Activated effector memory CD4-positive, alpha-beta T cell treated with anti-CD3 and anti-CD28 coated beads, Interleukin-2, amount 50 U/mL, for 16 hours (primary cell): ENCODE measurements around the gene DHX35.

ENCODE experiments used
- DNase-seq: peaks from one replicate; pipeline ENCODE4 v3.0.0-alpha.2; 2020

Gene DHX35, protein sequence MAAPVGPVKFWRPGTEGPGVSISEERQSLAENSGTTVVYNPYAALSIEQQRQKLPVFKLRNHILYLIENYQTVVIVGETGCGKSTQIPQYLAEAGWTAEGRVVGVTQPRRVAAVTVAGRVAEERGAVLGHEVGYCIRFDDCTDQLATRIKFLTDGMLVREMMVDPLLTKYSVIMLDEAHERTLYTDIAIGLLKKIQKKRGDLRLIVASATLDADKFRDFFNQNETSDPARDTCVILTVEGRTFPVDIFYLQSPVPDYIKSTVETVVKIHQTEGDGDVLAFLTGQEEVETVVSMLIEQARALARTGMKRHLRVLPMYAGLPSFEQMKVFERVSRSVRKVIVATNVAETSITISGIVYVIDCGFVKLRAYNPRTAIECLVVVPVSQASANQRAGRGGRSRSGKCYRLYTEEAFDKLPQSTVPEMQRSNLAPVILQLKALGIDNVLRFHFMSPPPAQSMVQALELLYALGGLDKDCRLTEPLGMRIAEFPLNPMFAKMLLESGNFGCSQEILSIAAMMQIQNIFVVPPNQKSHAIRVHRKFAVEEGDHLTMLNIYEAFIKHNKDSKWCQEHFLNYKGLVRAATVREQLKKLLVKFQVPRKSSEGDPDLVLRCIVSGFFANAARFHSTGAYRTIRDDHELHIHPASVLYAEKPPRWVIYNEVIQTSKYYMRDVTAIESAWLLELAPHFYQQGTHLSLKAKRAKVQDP

DNA sequence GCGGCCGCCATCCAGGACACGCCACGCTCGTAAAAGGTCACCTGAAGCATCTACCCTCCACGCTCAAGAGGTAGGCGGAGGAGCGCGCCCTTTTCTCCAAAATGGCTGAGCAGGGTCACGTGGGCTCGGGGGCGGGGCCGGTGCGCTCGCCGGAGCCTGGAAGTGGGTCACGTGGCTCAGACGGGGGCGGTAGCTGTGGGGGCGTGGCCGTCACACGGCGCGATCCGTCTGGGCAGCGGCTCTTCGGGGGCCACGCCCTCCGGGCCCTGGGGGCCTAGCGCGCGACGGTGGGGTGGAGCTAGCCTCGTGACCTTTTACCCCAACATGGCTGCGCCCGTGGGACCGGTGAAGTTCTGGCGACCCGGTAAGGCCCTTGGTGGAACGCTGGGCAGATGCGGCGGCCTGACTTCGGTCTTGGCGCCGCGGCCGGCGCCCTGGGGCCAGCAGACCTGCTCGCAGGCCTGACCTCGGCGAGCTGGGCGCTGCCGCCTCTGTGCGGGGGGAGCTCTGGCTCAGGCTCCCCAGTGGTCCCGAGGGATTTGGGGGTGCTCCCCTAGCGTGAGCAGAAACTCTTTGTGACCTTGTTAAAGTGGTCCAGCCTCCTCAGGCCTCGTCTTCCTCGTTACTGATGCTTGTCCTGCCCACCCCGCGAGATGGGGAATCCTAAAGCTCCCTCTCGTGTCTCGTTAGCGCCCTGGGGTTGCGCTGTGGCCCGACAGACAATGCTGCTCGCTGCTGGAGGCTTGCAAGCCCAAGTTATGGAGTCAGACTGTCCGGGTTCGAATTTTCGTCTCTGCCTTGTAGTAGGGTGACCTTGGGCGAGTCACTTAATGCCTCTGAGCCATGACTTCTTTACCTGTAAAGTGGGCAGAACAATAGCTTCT lies at the start of gene DHX35:
TSS of gene DHX35 (plus strand) at position 301 of the 884 bp plus-strand sequence. CDS start at position 325, 24 bp downstream.
- peak; percentile 100 for DNase-seq

DNA sequence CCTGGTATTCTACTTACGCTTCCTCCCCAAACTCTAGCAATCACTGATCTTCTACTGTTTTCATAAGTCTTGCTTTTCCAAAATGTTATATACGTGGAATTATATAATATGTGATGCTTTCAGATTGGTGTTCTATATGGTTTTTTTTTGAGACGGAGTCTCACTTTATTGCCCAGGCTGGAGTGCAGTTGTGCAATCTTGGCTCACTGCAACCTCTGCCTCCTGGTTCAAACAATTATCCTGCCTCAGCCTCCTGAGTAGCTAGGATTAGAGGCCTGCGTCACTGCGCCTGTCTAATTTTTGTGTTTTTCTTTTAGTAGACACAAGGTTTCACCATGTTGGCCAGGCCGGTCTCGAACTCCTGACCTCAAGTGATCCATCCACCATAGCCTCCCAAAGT lies 46.8 kb upstream of the DHX35 start:
- no peak for DNase-seq

DNA sequence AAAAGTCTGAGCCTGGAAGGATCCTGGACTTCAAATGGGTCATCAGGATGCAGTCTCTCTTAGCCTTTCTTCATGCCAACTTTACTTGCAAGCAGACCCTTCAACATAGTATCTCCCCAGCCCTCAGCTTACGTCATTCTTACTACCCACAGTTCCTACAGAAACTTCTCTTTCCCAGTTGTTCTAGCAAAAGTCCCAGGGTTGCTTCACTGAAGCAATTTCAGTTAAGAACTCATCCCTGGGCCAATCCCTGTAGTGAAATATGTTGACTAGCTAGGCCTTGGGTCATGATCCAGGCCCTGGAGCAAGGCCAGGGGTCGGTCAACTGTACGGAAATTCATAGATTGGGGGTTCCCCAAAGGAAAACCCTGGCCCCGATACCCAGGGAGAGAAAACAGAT lies 44.5 kb upstream of the DHX35 start:
- no peak for DNase-seq

DNA sequence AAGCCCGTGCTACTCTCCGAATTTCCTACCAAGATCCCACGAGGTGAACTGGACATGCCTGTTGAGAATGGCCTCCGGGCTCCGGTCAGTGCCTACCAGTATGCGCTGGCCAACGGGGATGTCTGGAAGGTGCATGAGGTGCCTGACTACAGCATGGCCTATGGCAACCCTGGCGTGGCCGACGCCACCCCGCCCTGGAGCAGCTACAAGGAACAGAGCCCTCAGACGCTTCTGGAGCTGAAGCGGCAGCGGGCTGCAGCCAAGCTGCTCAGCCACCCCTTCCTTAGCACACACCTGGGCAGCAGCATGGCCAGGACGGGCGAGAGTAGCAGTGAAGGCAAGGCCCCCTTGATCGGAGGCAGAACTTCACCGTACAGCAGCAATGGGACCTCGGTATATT lies 44.0 kb upstream of the DHX35 start:
- no peak for DNase-seq

DNA sequence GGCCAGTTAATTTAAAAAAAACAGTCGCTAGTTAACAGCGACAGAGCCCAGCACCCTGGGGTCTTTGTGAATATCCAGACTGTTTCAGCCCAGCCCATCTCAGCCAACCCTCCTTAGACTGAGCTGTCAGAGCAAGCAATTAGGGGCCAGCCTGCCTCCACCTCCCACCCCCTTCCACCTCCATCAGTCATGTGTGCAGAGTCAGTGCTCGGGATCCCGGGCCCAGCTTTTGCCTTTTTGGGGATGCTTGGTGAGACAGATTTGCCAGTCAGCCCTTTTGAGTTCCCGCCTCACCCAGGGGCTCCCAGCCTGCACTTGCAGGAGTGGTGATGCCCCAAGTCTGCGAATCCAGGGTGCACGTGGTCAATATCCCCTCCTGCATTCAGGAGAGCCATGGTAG lies 42.5 kb upstream of the DHX35 start:
- DNase-seq = no peak

DNA sequence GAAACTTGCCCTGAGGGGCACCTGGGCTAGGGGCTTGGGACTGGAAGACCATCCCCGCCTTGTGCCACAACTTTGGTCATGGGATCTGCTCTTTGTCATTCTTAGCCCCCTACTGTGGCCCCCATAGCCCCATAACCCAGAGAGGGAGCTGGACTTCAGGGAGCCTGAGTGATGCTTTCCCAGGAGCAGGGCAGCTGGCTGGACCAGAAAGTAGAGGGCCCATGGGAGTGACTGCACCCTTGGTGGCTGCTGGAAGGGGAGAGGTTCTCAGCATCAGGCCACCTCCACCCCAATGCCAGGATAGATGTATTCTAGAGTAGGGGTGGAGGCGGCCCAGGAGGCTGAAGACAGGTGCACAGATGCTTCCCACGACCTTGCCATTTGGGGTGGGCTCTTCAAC lies 41.7 kb upstream of the DHX35 start:
- no peak for DNase-seq

DNA sequence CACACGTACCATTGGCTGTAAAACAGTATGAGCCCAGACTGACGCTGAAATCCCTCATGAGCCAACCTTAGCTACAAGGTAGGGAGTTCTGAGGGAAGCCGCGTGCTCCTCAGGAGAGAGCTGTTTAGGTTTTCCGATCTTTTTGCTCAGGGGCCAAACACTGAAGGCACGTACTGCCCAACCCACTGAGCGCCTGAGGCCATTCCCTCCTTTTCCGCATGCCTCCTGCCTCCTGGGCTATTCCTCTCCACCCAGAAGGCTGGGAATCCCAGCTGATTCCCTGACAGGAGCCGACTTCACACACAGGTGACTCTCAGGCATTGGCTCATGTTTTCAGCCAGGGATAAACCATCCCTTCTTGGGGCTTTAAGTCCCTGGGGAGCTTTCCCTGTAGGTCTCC lies 41.3 kb upstream of the DHX35 start:
- no peak for DNase-seq

DNA sequence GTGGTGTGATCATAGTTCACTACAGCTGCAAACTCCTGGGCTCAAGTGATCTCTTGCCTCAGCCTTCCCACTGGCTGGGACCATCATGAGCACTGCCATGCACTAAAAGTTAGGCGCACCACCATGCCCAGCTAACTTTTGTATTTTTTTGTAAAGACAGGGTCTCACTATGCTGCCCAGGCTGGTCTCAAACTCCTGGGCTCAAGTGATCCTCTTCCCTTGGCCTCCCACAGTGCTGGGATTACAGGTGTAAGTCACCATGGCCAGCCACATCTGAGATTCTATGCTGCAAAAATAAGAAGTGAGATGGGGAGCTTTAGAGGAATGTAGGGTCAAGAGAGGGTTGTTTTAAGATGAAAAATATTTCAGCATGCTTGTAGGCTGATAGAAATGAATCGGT lies 37.4 kb upstream of the DHX35 start:
- DNase-seq = no peak

DNA sequence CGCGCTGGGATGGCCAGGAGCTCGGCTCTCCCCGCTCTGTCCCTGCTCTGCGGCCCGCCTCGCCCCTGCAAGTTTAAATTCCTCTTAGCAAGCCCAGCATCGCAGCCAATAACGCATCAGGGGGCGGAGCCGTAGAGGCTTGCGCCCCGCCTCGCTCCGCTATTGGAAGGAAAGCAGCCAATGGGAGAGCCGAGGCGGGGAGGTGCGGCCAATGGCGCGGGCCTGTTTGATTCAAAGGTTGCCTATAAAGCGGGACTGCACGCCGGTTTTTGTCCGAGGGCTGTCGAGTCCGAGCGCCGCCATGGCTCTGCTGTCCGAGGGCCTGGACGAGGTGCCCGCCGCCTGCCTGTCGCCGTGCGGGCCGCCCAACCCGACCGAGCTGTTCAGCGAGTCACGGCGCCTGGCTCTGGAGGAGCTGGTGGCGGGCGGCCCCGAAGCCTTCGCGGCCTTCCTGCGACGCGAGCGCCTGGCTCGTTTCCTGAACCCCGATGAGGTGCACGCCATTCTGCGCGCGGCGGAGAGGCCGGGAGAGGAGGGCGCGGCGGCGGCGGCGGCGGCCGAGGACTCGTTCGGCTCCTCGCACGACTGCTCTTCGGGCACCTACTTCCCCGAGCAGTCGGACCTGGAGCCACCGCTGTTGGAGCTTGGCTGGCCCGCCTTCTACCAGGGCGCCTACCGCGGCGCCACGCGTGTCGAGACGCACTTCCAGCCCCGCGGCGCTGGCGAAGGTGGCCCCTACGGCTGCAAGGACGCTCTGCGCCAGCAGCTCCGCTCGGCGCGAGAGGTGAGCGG lies 35.8 kb upstream of the DHX35 start, which contains the start of gene FAM83D:
TSS of gene FAM83D (plus strand) at position 276 of the 792 bp plus-strand sequence. CDS start at position 302, 26 bp downstream.
- peak; percentile 98 for DNase-seq

DNA sequence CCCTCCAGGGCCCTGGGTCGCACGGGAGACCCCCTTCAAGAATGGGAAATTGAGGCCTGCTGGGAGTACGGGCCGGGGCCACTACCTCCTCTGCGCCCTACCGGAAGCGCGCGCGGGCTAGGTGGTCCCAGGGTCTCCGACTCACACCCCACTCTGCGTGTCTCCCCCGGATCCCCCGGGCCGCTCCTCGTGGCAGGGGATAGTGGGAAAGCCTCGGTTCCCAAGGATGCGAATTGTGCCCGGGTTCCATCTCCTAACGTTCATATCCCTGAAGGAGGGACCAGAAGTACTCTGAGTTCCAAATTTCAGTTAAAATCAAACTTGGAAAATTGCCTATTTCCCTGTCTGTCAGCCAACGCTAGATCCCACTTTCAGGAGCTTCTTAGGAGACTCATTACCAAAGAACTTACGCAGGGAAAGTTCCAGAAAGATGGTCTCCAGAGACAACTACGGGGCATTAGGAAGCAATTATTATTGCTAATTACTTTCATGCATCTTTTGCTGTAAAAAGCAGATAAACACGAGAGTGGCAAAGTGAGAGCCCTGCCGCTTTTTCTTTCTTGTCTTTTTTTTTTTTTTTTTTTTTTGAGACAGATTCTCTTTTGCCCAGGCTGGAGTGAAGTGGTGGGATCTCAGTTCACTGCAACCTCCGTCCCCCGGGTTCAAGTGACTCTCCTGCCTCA lies 35.1 kb upstream of the DHX35 start:
- DNase-seq = no peak

DNA sequence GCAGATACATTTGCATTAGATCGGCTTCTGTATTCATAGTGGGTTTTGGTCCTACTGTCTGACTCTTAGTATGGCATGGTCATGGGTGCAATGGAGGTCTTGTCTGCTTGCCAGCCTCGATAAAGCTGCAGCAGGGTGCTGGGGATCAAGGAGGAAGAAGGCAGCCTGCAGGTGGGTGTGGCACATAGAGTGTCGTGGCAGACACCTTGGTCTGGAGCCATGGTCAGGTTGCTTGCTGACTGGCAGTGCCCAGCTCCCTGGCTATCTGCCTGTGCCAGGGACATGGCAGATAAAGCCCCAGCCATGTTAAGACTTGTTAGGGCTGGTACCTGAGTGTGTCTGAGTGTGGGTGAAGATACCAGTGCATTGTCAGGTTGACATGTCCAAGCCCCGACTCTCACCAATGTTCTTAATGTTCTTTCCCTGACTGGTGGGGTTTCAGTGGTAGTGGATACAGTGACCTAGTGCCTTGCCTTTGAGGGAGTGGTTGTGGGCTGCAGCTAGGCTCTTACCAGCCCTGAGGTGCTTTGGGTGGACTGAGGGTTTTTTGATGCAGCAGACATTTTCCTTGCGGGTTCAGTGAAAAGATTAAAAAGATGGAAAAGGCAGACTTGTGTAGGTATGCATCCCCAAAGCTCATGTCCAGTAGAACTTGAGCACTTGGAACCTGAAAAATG lies 34.1 kb upstream of the DHX35 start:
- DNase-seq = no peak

DNA sequence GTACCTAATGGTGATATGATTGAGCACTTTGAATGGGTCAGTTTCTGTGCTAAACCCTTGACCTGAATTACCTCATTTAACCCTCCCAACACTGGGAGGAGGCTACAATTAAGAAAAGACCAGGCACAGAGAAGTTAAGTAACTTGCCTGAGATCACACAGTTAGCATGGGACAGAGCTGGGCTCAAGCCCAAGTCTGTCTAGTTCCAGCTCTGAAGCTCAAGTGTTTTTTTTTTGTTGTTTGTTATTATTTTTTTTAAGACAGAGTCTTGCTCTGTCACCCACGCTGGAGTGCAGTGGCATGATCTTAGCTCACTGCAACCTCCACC lies 31.9 kb upstream of the DHX35 start:
- DNase-seq = no peak

DNA sequence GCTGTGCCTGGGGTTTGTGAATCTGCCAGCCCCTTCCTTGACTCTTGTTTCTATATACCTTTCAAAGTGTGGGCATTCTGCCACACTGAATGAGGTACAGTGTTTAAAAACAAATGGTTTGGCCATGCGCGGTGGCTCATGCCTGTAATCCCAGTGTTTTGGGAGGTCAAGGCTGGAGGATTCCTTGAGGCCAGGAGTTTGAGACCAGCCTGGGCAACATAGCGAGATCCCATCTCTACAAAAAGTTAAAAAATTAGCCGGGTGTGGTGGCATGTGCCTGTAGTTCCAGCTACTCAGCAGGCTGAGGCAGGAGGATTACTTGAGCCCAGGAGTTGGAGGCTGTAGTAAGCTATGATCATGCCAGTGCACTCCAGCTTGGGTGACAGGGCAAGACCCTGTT lies 30.2 kb upstream of the DHX35 start:
- DNase-seq = no peak

DNA sequence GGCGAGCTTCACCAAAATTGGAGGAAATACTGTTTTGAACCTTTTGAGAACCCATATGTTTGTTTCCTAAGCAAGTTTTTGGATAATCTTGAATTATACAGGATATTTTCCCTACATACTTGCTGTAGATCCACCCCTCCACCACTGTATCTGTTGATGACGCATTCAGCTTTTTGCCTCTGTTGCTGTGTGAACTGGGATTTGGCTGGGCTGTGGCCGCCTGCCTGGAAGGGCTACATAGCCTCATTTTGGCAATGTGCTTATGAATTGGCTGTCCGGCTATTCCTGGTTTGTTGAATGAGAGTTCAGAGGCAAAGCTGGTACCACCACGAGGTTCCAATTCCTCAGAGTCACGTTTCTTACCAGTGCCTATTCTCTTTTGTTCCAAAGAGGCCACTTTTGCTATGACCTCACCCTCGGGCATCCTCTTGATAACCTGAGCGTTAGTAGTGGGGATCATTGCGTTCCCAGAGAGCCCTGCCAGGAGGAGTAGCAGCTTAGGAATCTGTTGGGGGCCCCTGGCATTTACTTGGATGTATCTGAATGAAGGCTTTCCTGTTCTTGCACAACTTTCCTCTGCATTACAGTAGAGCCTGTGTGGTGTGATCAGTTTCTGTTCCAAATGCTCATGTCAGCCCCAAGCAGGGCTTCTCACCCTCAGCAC lies 29.6 kb upstream of the DHX35 start:
- DNase-seq = peak; percentile 33

DNA sequence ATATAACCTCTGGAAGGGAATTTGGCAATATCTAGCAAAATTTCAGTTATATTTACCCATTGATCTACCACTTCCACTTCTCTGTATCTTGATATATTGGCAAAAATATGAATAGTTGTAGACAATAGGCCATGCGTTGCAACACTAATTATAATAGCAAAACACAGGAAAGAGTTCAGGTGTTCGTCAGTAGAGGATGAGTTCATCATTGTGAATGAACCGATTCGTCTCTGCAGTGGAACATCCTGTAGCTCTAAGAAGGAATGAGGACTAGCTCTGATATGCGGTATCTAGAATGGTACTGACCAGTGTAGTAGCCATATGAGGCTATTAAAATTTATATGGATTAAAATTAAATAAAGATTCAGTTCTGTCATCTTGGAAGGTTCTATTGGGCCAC lies 27.6 kb upstream of the DHX35 start:
- DNase-seq = no peak

DNA sequence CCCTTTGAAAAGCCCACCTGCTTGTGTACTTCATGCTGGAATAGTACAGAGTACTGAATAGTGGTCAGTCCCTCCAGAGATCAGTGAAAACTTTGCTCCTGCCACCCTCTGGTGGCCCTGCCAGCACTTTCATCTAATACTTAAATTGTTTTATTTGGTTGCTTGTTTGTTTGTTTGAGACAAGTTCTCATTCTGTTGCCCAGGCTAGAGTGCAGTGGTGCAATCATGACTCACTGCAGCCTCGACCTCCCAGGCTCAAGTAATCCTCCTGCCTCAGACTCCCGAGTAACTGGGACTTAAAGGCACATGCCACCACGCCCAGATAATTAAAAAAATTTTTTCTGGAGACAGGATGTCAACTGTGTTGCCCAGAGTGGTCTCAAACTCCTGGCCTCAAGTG lies 26.9 kb upstream of the DHX35 start:
- peak; percentile 36 for DNase-seq

DNA sequence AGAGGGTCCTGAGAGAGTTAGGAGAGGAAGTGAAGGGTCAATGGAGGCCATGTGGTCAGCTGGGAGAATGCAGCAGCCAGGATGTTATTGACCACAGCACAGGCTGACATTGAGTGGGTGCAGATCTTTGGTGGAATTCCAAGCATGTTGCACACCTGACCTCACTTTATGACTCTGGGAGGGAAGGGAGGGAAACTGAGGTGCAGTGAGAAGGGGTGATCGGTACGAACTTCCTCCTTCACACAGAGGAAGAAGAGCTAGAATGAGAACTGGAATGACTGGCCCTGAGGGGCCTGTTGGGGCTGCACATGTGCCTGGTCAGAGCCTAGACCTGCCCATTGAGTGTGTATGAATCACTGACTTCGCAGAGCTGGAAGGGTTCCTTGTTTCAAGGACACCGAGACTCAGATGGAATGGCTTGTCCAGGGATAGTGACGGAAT lies 26.2 kb upstream of the DHX35 start:
- no peak for DNase-seq

DNA sequence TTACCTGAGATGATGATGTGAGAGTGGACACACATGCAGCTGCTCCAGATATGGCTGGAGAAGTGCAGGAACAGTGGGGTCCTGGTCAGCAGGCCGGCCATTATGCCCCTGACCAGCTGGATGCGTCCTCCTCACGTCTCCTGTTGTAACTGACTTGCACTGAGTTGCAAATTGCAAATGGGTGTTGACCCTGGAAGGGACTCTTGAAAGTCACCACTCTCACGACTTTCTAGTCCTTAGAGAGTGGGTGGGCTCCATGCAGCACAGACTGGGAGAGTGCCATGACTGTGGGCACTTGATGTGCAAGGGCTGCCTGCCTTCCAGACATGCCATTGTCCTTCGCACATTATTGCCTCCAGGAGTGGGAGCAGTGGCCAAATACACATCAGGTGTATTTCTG lies 25.1 kb upstream of the DHX35 start:
- no peak for DNase-seq

DNA sequence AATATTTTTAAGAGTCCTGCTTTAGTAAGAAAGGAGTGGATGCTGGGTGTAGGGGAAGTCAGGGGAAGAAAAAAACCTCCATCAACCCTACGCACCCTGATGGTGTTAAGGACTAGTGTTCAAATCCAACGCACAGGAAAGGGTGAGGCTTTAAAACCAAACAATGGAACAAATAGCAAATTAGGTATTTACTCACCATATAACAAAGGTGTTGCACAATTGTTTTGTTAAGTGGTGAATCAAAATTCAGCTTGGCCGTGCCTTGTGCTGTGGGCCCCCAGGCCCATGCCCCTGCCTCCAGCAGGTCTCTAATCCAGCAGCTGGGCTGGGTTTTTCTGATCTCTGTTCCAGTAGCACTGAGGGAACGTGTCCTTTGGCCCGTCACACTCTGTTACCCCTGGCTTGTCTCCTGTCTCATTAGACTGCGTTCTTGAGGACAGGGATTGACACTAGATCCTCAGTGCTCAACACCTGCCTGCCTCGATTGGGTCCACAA lies 24.1 kb upstream of the DHX35 start:
- no peak for DNase-seq

DNA sequence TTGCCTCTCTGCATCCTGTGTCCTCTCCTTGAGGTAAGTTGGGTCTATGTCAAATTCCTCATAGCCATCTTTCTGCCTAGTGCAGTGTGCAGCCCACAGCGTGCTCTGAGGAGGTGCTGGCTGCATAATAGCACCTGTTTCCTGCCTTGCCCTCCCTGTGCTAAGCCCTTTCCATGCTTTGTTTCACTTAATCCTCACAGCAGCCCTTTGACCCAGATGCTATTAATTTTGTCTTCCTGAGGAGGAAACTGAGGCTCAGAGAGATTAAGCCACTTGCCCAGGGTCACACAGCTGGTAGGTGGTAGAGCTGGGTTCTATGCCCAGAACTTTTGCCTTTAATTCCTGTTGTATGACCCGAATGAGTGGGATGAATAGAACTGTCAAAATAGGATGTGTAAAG lies 22.5 kb upstream of the DHX35 start:
- no peak for DNase-seq

DNA sequence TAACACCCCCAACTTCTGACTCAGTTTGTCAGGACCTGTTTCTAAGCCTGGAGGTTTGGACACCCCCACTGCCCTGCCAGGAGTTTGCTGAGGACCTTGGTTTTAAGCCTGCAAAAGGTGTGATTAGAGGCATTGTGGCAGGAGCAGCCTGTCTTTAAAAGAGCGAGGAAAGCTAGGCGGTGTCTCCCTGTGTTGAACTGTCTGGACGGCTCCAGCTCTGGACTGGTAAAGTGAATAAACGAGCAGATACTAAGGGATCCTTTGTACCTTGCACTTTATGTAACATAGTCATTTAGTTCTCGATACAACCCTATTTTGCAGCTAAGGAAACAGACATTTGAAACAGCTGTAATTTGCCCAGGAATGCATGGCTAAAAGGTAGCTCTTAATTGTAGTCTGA lies 21.5 kb upstream of the DHX35 start:
- DNase-seq = no peak
